K562 (cell line): ENCODE results near the gene DBH. TPM values are rescaled to one million over a fixed set of nuclear protein-coding genes. Genes with fewer than 3 reads are reported as not detected.

Experiments
- ATAC-seq: fragments of 200-7000 bp; cut with Tn5 transposase; 3 replicates; pipeline ENCODE4 v1.9.1; 2020; ENCODE audit warnings: moderate library complexity
- BruUV-seq: library from RNA; stranded (reverse); fragments of 400-500 nt; replicated peaks from 2 replicates; lab custom pipeline; 2021; lab: Mats Ljungman, UMichigan
- CTCF ChIA-PET: fragments of 300-600 bp; formaldehyde crosslinking; extraction: SDS; loops from one replicate; lab custom pipeline; 2021; ENCODE audit warnings: low intra/inter-chr PET ratio; lab: Yijun Ruan, JAX
- POLR2A ChIA-PET: fragments of 300-600, 350-650 bp; sonication (Branson Sonifier 250); formaldehyde crosslinking; extraction: SDS; loops from one replicate; lab custom pipeline; 2021; ENCODE audit warnings: antibody characterized with exemption, inconsistent platforms; lab: Yijun Ruan, JAX
- DNase-seq, 4 experiments: peaks; one replicate each; pipeline versions ENCODE4 v3.0.0 to v3.0.0-alpha.2; 2011 to 2018; ENCODE audit warnings: low spot score in 3 of 4, mixed read lengths in 3 of 4; ENCODE audit errors: extremely low read depth in 1 of 4
- FAIRE-seq: peaks from 2 replicates; lab custom pipeline; 2011; peaks lifted over from hg19 to GRCh38; lab: Jason Lieb, UNC
- H2AFZ ChIP-seq: 2 replicates; pipeline ENCODE4 v1.6.0; 2011; ENCODE audit warnings: low read depth, low read length, control low read depth, inconsistent platforms
- H3K27ac ChIP-seq: fragments of 200-600 bp; 3 replicates; pipeline ENCODE4 v1.8.0; 2011; ENCODE audit warnings: low read depth, mild to moderate bottlenecking, control low read depth, inconsistent platforms, low read length, moderate library complexity, mixed read lengths; ENCODE audit errors: extremely low read depth
- H3K27me3 ChIP-seq, 2 experiments: fragments of 300-600 bp in 1 of 2; 2 replicates in 1 of 2; 3 replicates in 1 of 2; pipeline versions ENCODE4 v1.6.0 to v1.8.0; 2011; ENCODE audit warnings: inconsistent platforms in 2 of 2, low read length in 2 of 2, mild to moderate bottlenecking in 1 of 2, mixed read lengths in 1 of 2, moderate library complexity in 1 of 2; ENCODE audit not compliant: control insufficient read depth in 2 of 2, insufficient read depth in 2 of 2
- H3K36me3 ChIP-seq: fragments of 300-600 bp; 3 replicates; pipeline ENCODE4 v1.8.0; 2011; ENCODE audit warnings: mild to moderate bottlenecking, low read length, inconsistent platforms; ENCODE audit not compliant: control insufficient read depth, insufficient read depth
- H3K4me1 ChIP-seq, 2 experiments: fragments of 200-600 bp in 1 of 2; replicated peaks in 1 of 2; 2 replicates in 1 of 2; 3 replicates in 1 of 2; pipeline versions ENCODE4 v1.5.1 to v1.8.0; 2011; ENCODE audit warnings: inconsistent platforms in 2 of 2, low read length in 2 of 2, mild to moderate bottlenecking in 1 of 2, mixed read lengths in 1 of 2, moderate library complexity in 1 of 2; ENCODE audit not compliant: control insufficient read depth in 2 of 2, insufficient read depth in 2 of 2
- H3K4me2 ChIP-seq: 2 replicates; pipeline ENCODE4 v1.6.1; 2011; ENCODE audit warnings: low read length, control low read depth, inconsistent platforms, mixed read lengths; ENCODE audit not compliant: insufficient read depth
- H3K4me3 ChIP-seq: fragments of 200-600 bp; sonication (generic), shearing (Covaris generic); 2 replicates; pipeline ENCODE4 v1.5.1; 2016; ENCODE audit warnings: control low read depth, inconsistent platforms
- H3K79me2 ChIP-seq: fragments of 200-600 bp; 3 replicates; pipeline ENCODE4 v1.8.0; 2011; ENCODE audit warnings: low read length, inconsistent platforms; ENCODE audit not compliant: control insufficient read depth, insufficient read depth
- H3K9ac ChIP-seq, 2 experiments: 2 replicates each; pipeline versions ENCODE4 v1.6.0 to v1.6.1; 2011; ENCODE audit warnings: low read depth in 2 of 2, low read length in 2 of 2, control low read depth in 1 of 2, inconsistent platforms in 1 of 2, mild to moderate bottlenecking in 1 of 2, mixed read lengths in 1 of 2; ENCODE audit not compliant: insufficient read depth in 1 of 2
- H3K9me1 ChIP-seq: one replicate; pipeline ENCODE4 v1.6.0; 2011; ENCODE audit warnings: inconsistent platforms, mild to moderate bottlenecking, low read length, moderate library complexity; ENCODE audit not compliant: control insufficient read depth, insufficient read depth
- H3K9me3 ChIP-seq: replicated peaks from 2 replicates; pipeline ENCODE4 v1.5.1; 2011; ENCODE audit warnings: low read depth, low read length, inconsistent platforms; ENCODE audit not compliant: control insufficient read depth, insufficient read depth
- H4K20me1 ChIP-seq: replicated peaks from 2 replicates; pipeline ENCODE4 v1.6.1; 2011; ENCODE audit warnings: low read length, inconsistent platforms, mixed read lengths; ENCODE audit not compliant: control insufficient read depth, insufficient read depth
- CBX5 ChIP-seq: IDR thresholded peaks from 2 replicates; pipeline ENCODE4 v1.6.1; 2014; ENCODE audit warnings: low read depth, borderline replicate concordance
- GATAD2A ChIP-seq: fragments of 450-650 bp; IDR thresholded peaks from 2 replicates; pipeline ENCODE4 v1.6.1; 2017
- HMG20B ChIP-seq: fragments of 250-450 bp; sonication (Bioruptor Pico); IDR thresholded peaks from 2 replicates; pipeline ENCODE4 v1.5.0; 2021; ENCODE audit warnings: mild to moderate bottlenecking
- L3MBTL2 ChIP-seq: fragments of 450-650 bp; IDR thresholded peaks from 2 replicates; pipeline ENCODE4 v1.6.1; 2016; ENCODE audit warnings: mild to moderate bottlenecking, moderate library complexity
- POLR2AphosphoS5 ChIP-seq: IDR thresholded peaks from 2 replicates; pipeline ENCODE4 v1.6.1; 2011; ENCODE audit warnings: mild to moderate bottlenecking, low read depth, low read length, moderate library complexity; ENCODE audit not compliant: control insufficient read depth, insufficient read depth
- TAF1 ChIP-seq: IDR thresholded peaks from 2 replicates; pipeline ENCODE4 v1.6.1; 2011; ENCODE audit warnings: mild to moderate bottlenecking, low read length, moderate library complexity; ENCODE audit not compliant: insufficient read depth, control insufficient read depth, severe bottlenecking; ENCODE audit errors: extremely low read depth
- TEAD1 ChIP-seq, 2 experiments: fragments of 450-650 bp in 1 of 2; sonication (generic) in 1 of 2; formaldehyde crosslinking; IDR thresholded peaks; 2 replicates each; pipeline versions ENCODE4 v1.4.0 to v1.8.0; 2020 to 2022; ENCODE audit warnings: mild to moderate bottlenecking in 2 of 2, missing genetic modification reagents in 1 of 2
- ZNF212 ChIP-seq: fragments of 450-650 bp; formaldehyde crosslinking; IDR thresholded peaks from 2 replicates; pipeline ENCODE4 v1.4.0; 2020; ENCODE audit warnings: mild to moderate bottlenecking
- ZNF347 ChIP-seq: fragments of 450-650 bp; formaldehyde crosslinking; IDR thresholded peaks from 2 replicates; pipeline ENCODE4 v1.4.0; 2020; ENCODE audit warnings: low read depth, mild to moderate bottlenecking, moderate library complexity
- WGBS: fragments of 100-300 bp; shearing (Covaris generic); methylation state at CpG from one replicate; pipeline ENCODE4 v1.1.6; 2016; ENCODE audit warnings: low coverage, mixed read lengths; ENCODE audit not compliant: insufficient coverage; ENCODE audit errors: missing lambda C conversion rate; 5-methylcytosine and 5-hydroxymethylcytosine counted together
- in situ Hi-C: fragments of 300-500 bp; cut with MboI; formaldehyde crosslinking; loops from 4 replicates; pipeline ENCODE4 v1.15.0; 2018; ENCODE audit warnings: inconsistent platforms, mixed read lengths
- intact Hi-C: fragments of 100-400 bp; cut with micrococcal nuclease; formaldehyde crosslinking; loops from 2 replicates; pipeline ENCODE4 v1.14.2; 2022
- polyA plus RNA-seq, 8 experiments: library from polyadenylated mRNA; depleted of rRNA in 4 of 8; stranded (reverse) in 5 of 8; unstranded in 3 of 8; fragments of >200 nt; fragmentation: Nextera tagmentation in 2 of 8; fragmentation: Illumina TruSeq in 1 of 8; extraction: Ambion mirVana in 2 of 8; extraction: Trizol in 1 of 8; gene quantifications; 2 replicates each; pipeline versions ENCODE4 v1.2.1 to v1.2.3, GENCODE V29; 2011 to 2014; ENCODE audit warnings: inconsistent platforms in 1 of 8, missing spikeins in 1 of 8
- total RNA-seq, 7 experiments: library from RNA; depleted of rRNA in 6 of 7; stranded (reverse); fragments of >200 nt in 6 of 7; fragmentation: Illumina TruSeq in 2 of 7; extraction: Trizol in 2 of 7; gene quantifications; 2 replicates each; pipeline versions ENCODE4 v1.2.1 to v1.2.3, GENCODE V29; 2011 to 2021; ENCODE audit warnings: low replicate concordance in 1 of 7
- TF ChIP-seq, protein P1 (sequence below), 2 experiments: fragments of 450-650 bp; IDR thresholded peaks; 2 replicates each; pipeline ENCODE4 v1.6.1; 2016
- TF ChIP-seq, protein P2 (sequence below): sonication (generic); formaldehyde crosslinking; IDR thresholded peaks from 2 replicates; pipeline ENCODE4 v1.8.1; 2023; ENCODE audit warnings: mild to moderate bottlenecking, missing genetic modification reagents
- TF ChIP-seq, protein P3 (sequence below): IDR thresholded peaks from 2 replicates; pipeline ENCODE4 v1.6.1; 2016; ENCODE audit warnings: missing genetic modification characterization, missing compliant biosample characterization

DBH gene
- total and polyA plus RNA-seq, 9 of the 15 experiments (the other 6 are each of a cell fraction or from before 2014, with no cell fraction given), result not detected

DNA sequence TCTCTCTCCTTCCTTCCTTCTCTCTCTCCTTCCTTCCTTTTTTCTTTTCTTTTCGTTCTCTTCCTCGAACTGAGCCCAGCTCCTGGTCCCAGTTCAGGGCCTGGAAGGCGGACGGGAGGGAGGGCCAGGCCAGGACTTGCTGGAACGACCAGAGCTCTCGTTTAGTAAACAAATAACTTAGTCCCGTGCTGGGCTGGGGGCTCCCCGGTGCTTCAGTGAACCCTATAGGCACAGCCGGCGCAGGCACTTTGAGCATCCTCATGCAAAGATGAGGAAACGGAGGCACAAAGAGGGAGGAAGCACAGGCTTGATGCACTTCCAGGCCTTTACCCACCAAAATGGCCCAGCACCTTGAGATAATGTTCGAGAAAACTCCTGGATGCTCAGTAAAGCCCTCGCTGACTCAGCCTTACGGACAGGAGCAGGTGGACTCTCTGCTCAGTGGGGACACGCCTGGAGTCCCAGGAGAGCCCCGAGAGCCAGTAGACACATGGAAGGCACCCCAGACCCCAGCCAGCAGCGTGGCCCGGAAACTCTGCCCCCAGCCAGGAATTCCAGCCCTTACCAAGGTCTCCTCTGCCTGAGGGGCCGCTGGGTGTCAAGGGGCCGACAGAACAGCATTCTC, 45.8 kb upstream of the DBH start:
- Histone ChIP-seq H3K9ac (no peak overlapping the region), H2AFZ (no peak overlapping the region), H4K20me1 (peaks cover 4% of the 10 kb centered on the region; the same call in 1 of the 2 replicates), H3K27me3 (peaks cover under 1 to 47% of the 10 kb centered on the region in 2 experiments; a peak in 3 of 5 replicates), H3K9me1 (no peaks in the 10 kb centered on the region), H3K9me3 (peaks cover 4% of the 10 kb centered on the region), H3K36me3 (no peaks in the 10 kb centered on the region), H3K79me2 (no peaks in the 10 kb centered on the region), H3K27ac (no peak overlapping the region), H3K4me3 (no peak overlapping the region), H3K4me1 (no peaks in the 10 kb centered on the region), H3K4me2 (no peak overlapping the region)
- FAIRE-seq, result no peak
- ChIA-PET POLR2A (no interaction called here), CTCF (no interaction called here)
- no peak for DNase-seq
- no peak for ATAC-seq
- WGBS, result 4% methylated on average over 18 of the region's 20 CpGs
- in situ Hi-C loops, result no loop called here
- no TSS peak for BruUV-seq
- TF ChIP-seq TEAD1 (CRISPR knock-in tag; IDR thresholded peaks at IDR 0.05), result no peak
- no peak for TF ChIP-seq ZNF347
- TF ChIP-seq, protein P1, sequence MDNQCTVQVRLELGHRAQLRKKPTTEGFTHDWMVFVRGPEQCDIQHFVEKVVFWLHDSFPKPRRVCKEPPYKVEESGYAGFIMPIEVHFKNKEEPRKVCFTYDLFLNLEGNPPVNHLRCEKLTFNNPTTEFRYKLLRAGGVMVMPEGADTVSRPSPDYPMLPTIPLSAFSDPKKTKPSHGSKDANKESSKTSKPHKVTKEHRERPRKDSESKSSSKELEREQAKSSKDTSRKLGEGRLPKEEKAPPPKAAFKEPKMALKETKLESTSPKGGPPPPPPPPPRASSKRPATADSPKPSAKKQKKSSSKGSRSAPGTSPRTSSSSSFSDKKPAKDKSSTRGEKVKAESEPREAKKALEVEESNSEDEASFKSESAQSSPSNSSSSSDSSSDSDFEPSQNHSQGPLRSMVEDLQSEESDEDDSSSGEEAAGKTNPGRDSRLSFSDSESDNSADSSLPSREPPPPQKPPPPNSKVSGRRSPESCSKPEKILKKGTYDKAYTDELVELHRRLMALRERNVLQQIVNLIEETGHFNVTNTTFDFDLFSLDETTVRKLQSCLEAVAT (IDR thresholded peaks at IDR 0.05), result no peak
- TF ChIP-seq ZNF212, result no peak
- TF ChIP-seq, protein P2, sequence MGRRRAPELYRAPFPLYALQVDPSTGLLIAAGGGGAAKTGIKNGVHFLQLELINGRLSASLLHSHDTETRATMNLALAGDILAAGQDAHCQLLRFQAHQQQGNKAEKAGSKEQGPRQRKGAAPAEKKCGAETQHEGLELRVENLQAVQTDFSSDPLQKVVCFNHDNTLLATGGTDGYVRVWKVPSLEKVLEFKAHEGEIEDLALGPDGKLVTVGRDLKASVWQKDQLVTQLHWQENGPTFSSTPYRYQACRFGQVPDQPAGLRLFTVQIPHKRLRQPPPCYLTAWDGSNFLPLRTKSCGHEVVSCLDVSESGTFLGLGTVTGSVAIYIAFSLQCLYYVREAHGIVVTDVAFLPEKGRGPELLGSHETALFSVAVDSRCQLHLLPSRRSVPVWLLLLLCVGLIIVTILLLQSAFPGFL, result no peak
- no peak for TF ChIP-seq POLR2AphosphoS5
- TF ChIP-seq TAF1, result no peak
- no peak for TF ChIP-seq GATAD2A
- TF ChIP-seq, protein P3, sequence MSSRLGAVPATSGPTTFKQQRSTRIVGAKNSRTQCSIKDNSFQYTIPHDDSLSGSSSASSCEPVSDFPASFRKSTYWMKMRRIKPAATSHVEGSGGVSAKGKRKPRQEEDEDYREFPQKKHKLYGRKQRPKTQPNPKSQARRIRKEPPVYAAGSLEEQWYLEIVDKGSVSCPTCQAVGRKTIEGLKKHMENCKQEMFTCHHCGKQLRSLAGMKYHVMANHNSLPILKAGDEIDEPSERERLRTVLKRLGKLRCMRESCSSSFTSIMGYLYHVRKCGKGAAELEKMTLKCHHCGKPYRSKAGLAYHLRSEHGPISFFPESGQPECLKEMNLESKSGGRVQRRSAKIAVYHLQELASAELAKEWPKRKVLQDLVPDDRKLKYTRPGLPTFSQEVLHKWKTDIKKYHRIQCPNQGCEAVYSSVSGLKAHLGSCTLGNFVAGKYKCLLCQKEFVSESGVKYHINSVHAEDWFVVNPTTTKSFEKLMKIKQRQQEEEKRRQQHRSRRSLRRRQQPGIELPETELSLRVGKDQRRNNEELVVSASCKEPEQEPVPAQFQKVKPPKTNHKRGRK (tag), result no peak
- no peak for TF ChIP-seq HMG20B (CRISPR knock-in tag)
- no peak for TF ChIP-seq L3MBTL2
- TF ChIP-seq CBX5, result no peak
- intact Hi-C loops, result no loop called here
